Measurements from ENCODE around the gene FAM131A. TPM values are rescaled to one million over a fixed set of nuclear protein-coding genes. Genes with fewer than 3 reads are reported as not detected.

Gene FAM131A
- total RNA-seq, 1 experiment from 2014 or later, result 23.0 TPM

DNA sequence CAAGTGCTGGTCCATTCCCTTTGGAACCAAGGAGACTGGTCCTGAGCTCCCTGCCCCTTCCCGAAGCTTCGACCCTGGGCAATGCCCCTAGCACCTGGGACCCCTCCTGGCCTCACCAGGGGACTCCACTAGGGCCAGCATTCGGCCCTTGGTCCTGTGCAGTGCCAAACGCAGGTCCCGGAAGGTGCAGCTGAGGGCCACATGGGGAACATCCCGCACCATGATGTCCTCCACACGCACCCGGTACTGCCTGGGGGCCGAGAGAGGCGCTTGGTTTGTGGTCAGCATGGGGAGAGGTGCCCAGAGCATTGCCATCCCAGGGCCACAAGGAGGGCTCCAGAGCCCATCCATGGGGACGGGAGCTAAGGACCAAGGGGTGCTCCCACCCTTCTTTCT is 16.1 kb downstream of the FAM131A start:
- Mint-ChIP-seq H3K4me3 (no peak overlapping the region), H3K27me3 (ENCODE audit: low read depth) (no peaks in the 10 kb centered on the region), H3K4me1 (peaks cover 11% of the 10 kb centered on the region), H3K9me3 (no peaks in the 10 kb centered on the region), H3K36me3 (peaks cover 17% of the 10 kb centered on the region), H3K27ac (no peak overlapping the region)
- DNase-seq (ENCODE audit: low spot score), result no peak
- CTCF ChIA-PET, result interaction anchor here (0.6 to 2.6 kb wide), 11 partner anchors 8 to 188 kb away, joined by 3 to 18 read pairs (median 5); no protein-coding TSS in a partner anchor
- ATAC-seq, result no peak
- no peak for TF ChIP-seq CREB1 (CRISPR knock-in tag; IDR thresholded peaks at IDR 0.05)
- TF ChIP-seq, protein P1, sequence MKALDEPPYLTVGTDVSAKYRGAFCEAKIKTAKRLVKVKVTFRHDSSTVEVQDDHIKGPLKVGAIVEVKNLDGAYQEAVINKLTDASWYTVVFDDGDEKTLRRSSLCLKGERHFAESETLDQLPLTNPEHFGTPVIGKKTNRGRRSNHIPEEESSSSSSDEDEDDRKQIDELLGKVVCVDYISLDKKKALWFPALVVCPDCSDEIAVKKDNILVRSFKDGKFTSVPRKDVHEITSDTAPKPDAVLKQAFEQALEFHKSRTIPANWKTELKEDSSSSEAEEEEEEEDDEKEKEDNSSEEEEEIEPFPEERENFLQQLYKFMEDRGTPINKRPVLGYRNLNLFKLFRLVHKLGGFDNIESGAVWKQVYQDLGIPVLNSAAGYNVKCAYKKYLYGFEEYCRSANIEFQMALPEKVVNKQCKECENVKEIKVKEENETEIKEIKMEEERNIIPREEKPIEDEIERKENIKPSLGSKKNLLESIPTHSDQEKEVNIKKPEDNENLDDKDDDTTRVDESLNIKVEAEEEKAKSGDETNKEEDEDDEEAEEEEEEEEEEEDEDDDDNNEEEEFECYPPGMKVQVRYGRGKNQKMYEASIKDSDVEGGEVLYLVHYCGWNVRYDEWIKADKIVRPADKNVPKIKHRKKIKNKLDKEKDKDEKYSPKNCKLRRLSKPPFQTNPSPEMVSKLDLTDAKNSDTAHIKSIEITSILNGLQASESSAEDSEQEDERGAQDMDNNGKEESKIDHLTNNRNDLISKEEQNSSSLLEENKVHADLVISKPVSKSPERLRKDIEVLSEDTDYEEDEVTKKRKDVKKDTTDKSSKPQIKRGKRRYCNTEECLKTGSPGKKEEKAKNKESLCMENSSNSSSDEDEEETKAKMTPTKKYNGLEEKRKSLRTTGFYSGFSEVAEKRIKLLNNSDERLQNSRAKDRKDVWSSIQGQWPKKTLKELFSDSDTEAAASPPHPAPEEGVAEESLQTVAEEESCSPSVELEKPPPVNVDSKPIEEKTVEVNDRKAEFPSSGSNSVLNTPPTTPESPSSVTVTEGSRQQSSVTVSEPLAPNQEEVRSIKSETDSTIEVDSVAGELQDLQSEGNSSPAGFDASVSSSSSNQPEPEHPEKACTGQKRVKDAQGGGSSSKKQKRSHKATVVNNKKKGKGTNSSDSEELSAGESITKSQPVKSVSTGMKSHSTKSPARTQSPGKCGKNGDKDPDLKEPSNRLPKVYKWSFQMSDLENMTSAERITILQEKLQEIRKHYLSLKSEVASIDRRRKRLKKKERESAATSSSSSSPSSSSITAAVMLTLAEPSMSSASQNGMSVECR (CRISPR knock-in tag; IDR thresholded peaks at IDR 0.05; ENCODE audit: borderline replicate concordance), result no peak
- no peak for TF ChIP-seq NFYB (CRISPR knock-in tag; conservative IDR thresholded peaks at IDR 0.05; ENCODE audit: low read depth)
- TF ChIP-seq, protein P2, sequence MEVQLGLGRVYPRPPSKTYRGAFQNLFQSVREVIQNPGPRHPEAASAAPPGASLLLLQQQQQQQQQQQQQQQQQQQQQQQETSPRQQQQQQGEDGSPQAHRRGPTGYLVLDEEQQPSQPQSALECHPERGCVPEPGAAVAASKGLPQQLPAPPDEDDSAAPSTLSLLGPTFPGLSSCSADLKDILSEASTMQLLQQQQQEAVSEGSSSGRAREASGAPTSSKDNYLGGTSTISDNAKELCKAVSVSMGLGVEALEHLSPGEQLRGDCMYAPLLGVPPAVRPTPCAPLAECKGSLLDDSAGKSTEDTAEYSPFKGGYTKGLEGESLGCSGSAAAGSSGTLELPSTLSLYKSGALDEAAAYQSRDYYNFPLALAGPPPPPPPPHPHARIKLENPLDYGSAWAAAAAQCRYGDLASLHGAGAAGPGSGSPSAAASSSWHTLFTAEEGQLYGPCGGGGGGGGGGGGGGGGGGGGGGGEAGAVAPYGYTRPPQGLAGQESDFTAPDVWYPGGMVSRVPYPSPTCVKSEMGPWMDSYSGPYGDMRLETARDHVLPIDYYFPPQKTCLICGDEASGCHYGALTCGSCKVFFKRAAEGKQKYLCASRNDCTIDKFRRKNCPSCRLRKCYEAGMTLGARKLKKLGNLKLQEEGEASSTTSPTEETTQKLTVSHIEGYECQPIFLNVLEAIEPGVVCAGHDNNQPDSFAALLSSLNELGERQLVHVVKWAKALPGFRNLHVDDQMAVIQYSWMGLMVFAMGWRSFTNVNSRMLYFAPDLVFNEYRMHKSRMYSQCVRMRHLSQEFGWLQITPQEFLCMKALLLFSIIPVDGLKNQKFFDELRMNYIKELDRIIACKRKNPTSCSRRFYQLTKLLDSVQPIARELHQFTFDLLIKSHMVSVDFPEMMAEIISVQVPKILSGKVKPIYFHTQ (CRISPR knock-in tag; IDR thresholded peaks at IDR 0.05), result no peak
- TF ChIP-seq, protein P3, sequence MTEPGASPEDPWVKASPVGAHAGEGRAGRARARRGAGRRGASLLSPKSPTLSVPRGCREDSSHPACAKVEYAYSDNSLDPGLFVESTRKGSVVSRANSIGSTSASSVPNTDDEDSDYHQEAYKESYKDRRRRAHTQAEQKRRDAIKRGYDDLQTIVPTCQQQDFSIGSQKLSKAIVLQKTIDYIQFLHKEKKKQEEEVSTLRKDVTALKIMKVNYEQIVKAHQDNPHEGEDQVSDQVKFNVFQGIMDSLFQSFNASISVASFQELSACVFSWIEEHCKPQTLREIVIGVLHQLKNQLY (CRISPR knock-in tag; IDR thresholded peaks at IDR 0.05), result no peak
- TF ChIP-seq TEAD4 (CRISPR knock-in tag; IDR thresholded peaks at IDR 0.05), result no peak
- TF ChIP-seq ZNF423 (CRISPR knock-in tag; IDR thresholded peaks at IDR 0.05), result no peak
- no peak for TF ChIP-seq TEAD1 (CRISPR knock-in tag; IDR thresholded peaks at IDR 0.05)
- TF ChIP-seq FOXK1 (CRISPR knock-in tag; IDR thresholded peaks at IDR 0.05), result no peak
- TF ChIP-seq SP1 (CRISPR knock-in tag; conservative IDR thresholded peaks at IDR 0.05), result no peak
- TF ChIP-seq, protein P4, sequence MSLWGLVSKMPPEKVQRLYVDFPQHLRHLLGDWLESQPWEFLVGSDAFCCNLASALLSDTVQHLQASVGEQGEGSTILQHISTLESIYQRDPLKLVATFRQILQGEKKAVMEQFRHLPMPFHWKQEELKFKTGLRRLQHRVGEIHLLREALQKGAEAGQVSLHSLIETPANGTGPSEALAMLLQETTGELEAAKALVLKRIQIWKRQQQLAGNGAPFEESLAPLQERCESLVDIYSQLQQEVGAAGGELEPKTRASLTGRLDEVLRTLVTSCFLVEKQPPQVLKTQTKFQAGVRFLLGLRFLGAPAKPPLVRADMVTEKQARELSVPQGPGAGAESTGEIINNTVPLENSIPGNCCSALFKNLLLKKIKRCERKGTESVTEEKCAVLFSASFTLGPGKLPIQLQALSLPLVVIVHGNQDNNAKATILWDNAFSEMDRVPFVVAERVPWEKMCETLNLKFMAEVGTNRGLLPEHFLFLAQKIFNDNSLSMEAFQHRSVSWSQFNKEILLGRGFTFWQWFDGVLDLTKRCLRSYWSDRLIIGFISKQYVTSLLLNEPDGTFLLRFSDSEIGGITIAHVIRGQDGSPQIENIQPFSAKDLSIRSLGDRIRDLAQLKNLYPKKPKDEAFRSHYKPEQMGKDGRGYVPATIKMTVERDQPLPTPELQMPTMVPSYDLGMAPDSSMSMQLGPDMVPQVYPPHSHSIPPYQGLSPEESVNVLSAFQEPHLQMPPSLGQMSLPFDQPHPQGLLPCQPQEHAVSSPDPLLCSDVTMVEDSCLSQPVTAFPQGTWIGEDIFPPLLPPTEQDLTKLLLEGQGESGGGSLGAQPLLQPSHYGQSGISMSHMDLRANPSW (CRISPR knock-in tag; conservative IDR thresholded peaks at IDR 0.05; ENCODE audit: low read depth), result no peak
- TF ChIP-seq TCF7 (CRISPR knock-in tag; IDR thresholded peaks at IDR 0.05; ENCODE audit: low read depth), result no peak
- TF ChIP-seq, protein P5, sequence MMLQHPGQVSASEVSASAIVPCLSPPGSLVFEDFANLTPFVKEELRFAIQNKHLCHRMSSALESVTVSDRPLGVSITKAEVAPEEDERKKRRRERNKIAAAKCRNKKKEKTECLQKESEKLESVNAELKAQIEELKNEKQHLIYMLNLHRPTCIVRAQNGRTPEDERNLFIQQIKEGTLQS (CRISPR knock-in tag; conservative IDR thresholded peaks at IDR 0.05), result no peak
- TF ChIP-seq, protein P6, sequence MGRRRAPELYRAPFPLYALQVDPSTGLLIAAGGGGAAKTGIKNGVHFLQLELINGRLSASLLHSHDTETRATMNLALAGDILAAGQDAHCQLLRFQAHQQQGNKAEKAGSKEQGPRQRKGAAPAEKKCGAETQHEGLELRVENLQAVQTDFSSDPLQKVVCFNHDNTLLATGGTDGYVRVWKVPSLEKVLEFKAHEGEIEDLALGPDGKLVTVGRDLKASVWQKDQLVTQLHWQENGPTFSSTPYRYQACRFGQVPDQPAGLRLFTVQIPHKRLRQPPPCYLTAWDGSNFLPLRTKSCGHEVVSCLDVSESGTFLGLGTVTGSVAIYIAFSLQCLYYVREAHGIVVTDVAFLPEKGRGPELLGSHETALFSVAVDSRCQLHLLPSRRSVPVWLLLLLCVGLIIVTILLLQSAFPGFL (CRISPR knock-in tag; IDR thresholded peaks at IDR 0.05; ENCODE audit: borderline replicate concordance), result no peak
- no peak for TF ChIP-seq TP53 (CRISPR knock-in tag; IDR thresholded peaks at IDR 0.05)
- no peak for TF ChIP-seq GABPB1 (CRISPR knock-in tag; IDR thresholded peaks at IDR 0.05)
- POLR2A ChIA-PET, result no interaction called here

Data from WTC11 (cell line).